Adrenal gland (tissue), 12 donors: ENCODE measurements around the gene BEND6. TPM values are rescaled to one million over a fixed set of nuclear protein-coding genes. Genes with fewer than 3 reads are reported as not detected.
"Not testable (repeated sequence)": the region's sequence is repeated elsewhere in the genome, so short reads cannot be mapped to it uniquely, and the experiment has no call there.

Experiments
- DNase-seq, 7 donors: peaks; one replicate each; pipeline ENCODE4 v3.0.0-alpha.2; 2019 to 2020
- H3K27ac ChIP-seq, 5 donors: fragments of 200-600 bp; sonication (generic) in 4 of 5; 1 replicate in 3 of 5; 2 replicates in 2 of 5; pipeline versions ENCODE4 v1.5.1 to v1.8.0; 2016 to 2020; ENCODE audit warnings: mild to moderate bottlenecking in 1 of 5
- H3K27me3 ChIP-seq: fragments of 200-600 bp; 2 replicates; pipeline ENCODE4 v1.8.0; 2021
- H3K36me3 ChIP-seq, 2 donors: fragments of 200-600 bp; replicated peaks in 1 of 2; 1 replicate in 1 of 2; 2 replicates in 1 of 2; pipeline versions ENCODE4 v1.5.1 to v1.8.0; 2018 to 2022
- H3K4me1 ChIP-seq, 2 donors: fragments of 200-600 bp; replicated peaks in 1 of 2; 1 replicate in 1 of 2; 2 replicates in 1 of 2; pipeline versions ENCODE4 v1.5.1 to v1.8.0; 2018 to 2021
- H3K4me3 ChIP-seq, 4 donors: fragments of 200-600 bp; sonication (generic) in 3 of 4; one replicate each; pipeline ENCODE4 v1.5.1; 2016 to 2018
- H3K9me3 ChIP-seq, 3 donors: fragments of 200-600 bp; sonication (generic) in 1 of 3; replicated peaks in 1 of 3; 1 replicate in 2 of 3; 2 replicates in 1 of 3; pipeline versions ENCODE4 v1.5.1 to v1.8.0; 2016 to 2021
- POLR2A ChIP-seq, 2 donors: fragments of 450-650 bp; IDR thresholded peaks; one replicate each; pipeline ENCODE4 v1.6.1; 2017; ENCODE audit warnings: antibody characterized with exemption in 2 of 2, mild to moderate bottlenecking in 2 of 2, moderate library complexity in 1 of 2
- WGBS, 4 donors: extraction: QIAGEN DNeasy Blood & Tissue Kit in 2 of 4; methylation state at CpG; one replicate each; pipeline versions ENCODE4 v1.1.5 to v1.1.7; 2013 to 2017; 5-methylcytosine and 5-hydroxymethylcytosine counted together
- intact Hi-C, 2 donors: fragments of 100-400 bp; cut with DNase I; formaldehyde crosslinking; loops; one replicate each; pipeline versions ENCODE4 v1.14.1 to v1.15.0; 2022 to 2023
- polyA plus RNA-seq, 3 donors: library from polyadenylated mRNA; stranded (reverse); fragments of 200-250 nt in 2 of 3; fragments of 350-450 nt in 1 of 3; fragmentation: Illumina TruSeq in 1 of 3; extraction: RNeasy Lipid Tissue Mini Kit (QIAGEN cat#74804) in 1 of 3; gene quantifications; one replicate each; pipeline ENCODE4 v1.2.3, GENCODE V29; 2013 to 2014
- total RNA-seq, 9 donors: library from RNA; depleted of rRNA in 4 of 9; stranded (reverse); fragments of >200 nt in 4 of 9; fragments of 120-200 nt in 1 of 9; fragmentation: NEBNext Ultra II Directional in 1 of 9; extraction: Animal tissue kit (Norgen Biotek cat#: 25700) in 1 of 9; gene quantifications; one replicate each; pipeline versions ENCODE4 v1.1.0 to v1.2.4, GENCODE V29; 2013 to 2023
- TF ChIP-seq, protein P1 (sequence below), 6 experiments: fragments of 450-650 bp in 4 of 6; fragments of 200-600 bp in 2 of 6; sonication (generic) in 1 of 6; IDR thresholded peaks; 1 replicate in 5 of 6; 2 replicates in 1 of 6; pipeline versions ENCODE4 v1.5.1 to v1.8.0; 2016 to 2021; ENCODE audit warnings: antibody characterized with exemption in 6 of 6, mild to moderate bottlenecking in 2 of 6, moderate library complexity in 1 of 6
- donor health status: healthy with polysubstance abuse.
- donor health status: Bipolar disorder and iron deficiency.
- donor health status: DM: yes; HTN: yes; CAD: no.
- donor health status: DM: no; HTN: no; CAD: no.
- donor health status: DM: no; HTN: no; CAD: no.
- donor health status: DM: yes; HTN: yes; CAD: no.

The BEND6 gene
- total and polyA plus RNA-seq, 12 donors: 0.67 to 6.0 (median 1.2) TPM; not detected in 1

DNA sequence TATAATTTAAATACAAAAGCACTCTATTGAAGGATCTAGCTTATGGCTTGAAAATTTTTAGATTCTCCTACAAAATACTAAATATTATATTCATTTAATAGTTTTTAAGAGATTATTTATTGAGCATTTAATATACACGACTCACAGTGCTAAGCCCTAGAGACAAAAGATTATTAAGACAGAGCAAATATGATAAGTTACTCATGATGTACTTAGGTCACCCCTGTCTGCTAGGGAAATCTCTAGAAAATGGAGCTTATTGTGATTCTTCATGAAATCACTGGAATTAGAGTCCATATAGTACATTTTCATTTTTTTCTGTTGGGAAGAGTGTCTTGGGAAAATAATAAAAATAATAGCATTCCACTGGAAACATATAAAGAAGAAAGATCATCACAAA lies 37.8 kb downstream of the BEND6 start:
- 61 to 77% (median 68%) methylated on average over 1 of the region's 1 CpG for WGBS, 4 donors
- Histone ChIP-seq H3K4me1 (no peaks in the 10 kb centered on the region), H3K9me3 (no peaks in the 10 kb centered on the region), H3K27me3 (peaks cover 21% of the 10 kb centered on the region), H3K4me3 (no peak overlapping the region), H3K27ac (no peak overlapping the region), H3K36me3 (no peaks in the 10 kb centered on the region)
- TF ChIP-seq, protein P1, sequence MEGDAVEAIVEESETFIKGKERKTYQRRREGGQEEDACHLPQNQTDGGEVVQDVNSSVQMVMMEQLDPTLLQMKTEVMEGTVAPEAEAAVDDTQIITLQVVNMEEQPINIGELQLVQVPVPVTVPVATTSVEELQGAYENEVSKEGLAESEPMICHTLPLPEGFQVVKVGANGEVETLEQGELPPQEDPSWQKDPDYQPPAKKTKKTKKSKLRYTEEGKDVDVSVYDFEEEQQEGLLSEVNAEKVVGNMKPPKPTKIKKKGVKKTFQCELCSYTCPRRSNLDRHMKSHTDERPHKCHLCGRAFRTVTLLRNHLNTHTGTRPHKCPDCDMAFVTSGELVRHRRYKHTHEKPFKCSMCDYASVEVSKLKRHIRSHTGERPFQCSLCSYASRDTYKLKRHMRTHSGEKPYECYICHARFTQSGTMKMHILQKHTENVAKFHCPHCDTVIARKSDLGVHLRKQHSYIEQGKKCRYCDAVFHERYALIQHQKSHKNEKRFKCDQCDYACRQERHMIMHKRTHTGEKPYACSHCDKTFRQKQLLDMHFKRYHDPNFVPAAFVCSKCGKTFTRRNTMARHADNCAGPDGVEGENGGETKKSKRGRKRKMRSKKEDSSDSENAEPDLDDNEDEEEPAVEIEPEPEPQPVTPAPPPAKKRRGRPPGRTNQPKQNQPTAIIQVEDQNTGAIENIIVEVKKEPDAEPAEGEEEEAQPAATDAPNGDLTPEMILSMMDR (IDR thresholded peaks at IDR 0.05): no peak
- no peak for TF ChIP-seq POLR2A (IDR thresholded peaks at IDR 0.05)
- DNase-seq: no peak
- intact Hi-C loops: no loop called here

GRCh38 chr6:56995347-56995902 lies 40.5 kb downstream of the BEND6 start:
- no peak for DNase-seq
- Histone ChIP-seq H3K4me3 (no peak overlapping the region), H3K4me1 (no peaks in the 10 kb centered on the region), H3K27me3 (peaks cover 15% of the 10 kb centered on the region), H3K36me3 (no peaks in the 10 kb centered on the region), H3K27ac (no peak overlapping the region), H3K9me3 (no peaks in the 10 kb centered on the region)
- TF ChIP-seq, protein P1 (IDR thresholded peaks at IDR 0.05): no peak
- no peak for TF ChIP-seq POLR2A (IDR thresholded peaks at IDR 0.05)
- intact Hi-C loops: no loop called here
- WGBS, 4 donors: 79 to 89% (median 83%) methylated on average over 3 of the region's 3 CpGs

DNA sequence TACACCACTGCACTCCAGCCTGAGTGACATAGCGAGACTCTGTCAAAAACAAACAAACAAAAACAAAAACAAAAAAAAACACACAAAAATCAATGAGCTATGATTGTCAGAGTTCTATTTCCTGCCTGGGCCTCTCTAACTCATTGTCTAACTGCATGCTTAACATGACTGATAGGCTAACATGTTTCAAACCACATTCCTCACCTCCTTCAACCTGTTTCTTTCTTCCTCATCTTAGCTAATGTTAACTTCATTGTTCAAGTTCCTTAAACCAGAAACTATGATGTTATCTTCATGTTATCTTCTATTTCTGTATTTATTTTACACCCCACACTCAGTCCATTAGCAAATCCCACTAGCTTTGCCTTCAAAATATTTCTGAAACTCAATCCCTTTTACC lies 41.5 kb downstream of the BEND6 start:
- Histone ChIP-seq H3K27ac (no peak overlapping the region), H3K27me3 (peaks cover 6% of the 10 kb centered on the region), H3K4me1 (no peaks in the 10 kb centered on the region), H3K36me3 (no peaks in the 10 kb centered on the region), H3K9me3 (no peaks in the 10 kb centered on the region), H3K4me3 (no peak overlapping the region)
- TF ChIP-seq, protein P1 (IDR thresholded peaks at IDR 0.05): no peak
- no peak for TF ChIP-seq POLR2A (IDR thresholded peaks at IDR 0.05)
- WGBS, 4 donors: 74 to 83% (median 81%) methylated on average over 1 of the region's 1 CpG
- intact Hi-C loops: no loop called here
- no peak for DNase-seq

DNA sequence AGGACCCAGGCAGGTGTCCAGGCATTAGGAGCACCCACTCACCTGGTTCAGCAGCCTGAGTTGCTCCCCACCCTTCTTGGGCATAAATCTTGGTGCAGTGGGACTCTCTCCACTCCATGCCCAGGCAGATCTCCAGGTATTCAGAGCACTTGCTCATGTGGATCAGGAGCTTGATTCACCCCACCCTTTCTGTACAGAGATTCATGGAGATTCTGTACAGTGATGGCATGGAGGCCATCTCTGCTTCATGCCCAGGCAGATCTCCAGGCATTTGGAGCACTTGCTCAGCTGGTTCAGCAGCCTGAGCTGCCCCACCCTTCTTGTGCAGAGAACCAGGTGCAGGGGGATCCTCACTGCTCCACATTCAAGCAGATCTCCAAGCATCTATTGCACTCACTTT lies 44.1 kb downstream of the BEND6 start:
- Histone ChIP-seq H3K4me3 (no peak overlapping the region), H3K27me3 (no peaks in the 10 kb centered on the region), H3K27ac (no peak overlapping the region), H3K9me3 (no peaks in the 10 kb centered on the region), H3K36me3 (no peaks in the 10 kb centered on the region), H3K4me1 (no peaks in the 10 kb centered on the region)
- TF ChIP-seq POLR2A (IDR thresholded peaks at IDR 0.05): no peak
- intact Hi-C loops: no loop called here
- no peak for DNase-seq

DNA sequence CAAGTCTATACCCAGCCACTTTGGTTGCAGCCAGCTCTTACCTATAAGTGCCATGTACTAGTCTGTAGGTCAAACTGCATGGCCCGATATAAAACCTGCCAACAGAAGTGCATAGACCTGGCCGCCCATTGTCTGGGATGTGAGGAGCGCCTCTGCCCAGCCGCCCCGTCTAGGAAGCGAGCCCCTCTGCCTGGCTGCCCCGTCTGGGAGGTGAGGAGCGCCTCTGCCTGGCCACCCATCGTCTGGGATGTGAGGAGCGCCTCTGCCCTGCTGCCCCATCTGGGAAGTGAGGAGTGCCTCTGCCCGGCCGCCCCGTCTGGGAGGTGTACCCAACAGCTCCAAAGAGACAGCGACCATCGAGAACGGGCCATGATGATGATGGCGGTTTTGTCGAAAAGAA lies 44.8 kb downstream of the BEND6 start:
- H3K9me3 ChIP-seq, H3K4me3 ChIP-seq, H3K4me1 ChIP-seq, H3K36me3 ChIP-seq, DNase-seq, H3K27ac ChIP-seq, intact Hi-C loops, H3K27me3 ChIP-seq: not testable (repeated sequence)
- WGBS, 4 donors: 91 to 100% (median 96%) methylated on average over 12 to 18 of the region's 18 CpGs
